HUES6 (cell line): Measurements from ENCODE around the gene ACAD11.
"Not testable (repeated sequence)": the region's sequence is repeated elsewhere in the genome, so short reads cannot be mapped to it uniquely, and the experiment has no call there.

Experiments used
- H3K27ac ChIP-seq: 2 replicates; pipeline ENCODE4 v1.7.0; 2013; ENCODE audit warnings: low read depth, mild to moderate bottlenecking, low read length, inconsistent platforms
- H3K27me3 ChIP-seq: 2 replicates; pipeline ENCODE4 v1.6.1; 2013; ENCODE audit warnings: low read length; ENCODE audit not compliant: control insufficient read depth, insufficient read depth
- H3K36me3 ChIP-seq: 2 replicates; pipeline ENCODE4 v1.6.1; 2013; ENCODE audit warnings: low read length; ENCODE audit not compliant: control insufficient read depth, insufficient read depth
- H3K4me1 ChIP-seq: 2 replicates; pipeline ENCODE4 v1.6.1; 2013; ENCODE audit warnings: low read length; ENCODE audit not compliant: control insufficient read depth, insufficient read depth
- H3K4me3 ChIP-seq: 2 replicates; pipeline ENCODE4 v1.5.1; 2013; ENCODE audit warnings: low read depth, low read length
- H3K9ac ChIP-seq: one replicate; pipeline ENCODE4 v1.6.1; 2013; ENCODE audit warnings: mild to moderate bottlenecking, low read length
- H3K9me3 ChIP-seq: 2 replicates; pipeline ENCODE4 v1.6.1; 2013; ENCODE audit warnings: low read depth, low read length; ENCODE audit not compliant: control insufficient read depth, insufficient read depth

Gene ACAD11

DNA sequence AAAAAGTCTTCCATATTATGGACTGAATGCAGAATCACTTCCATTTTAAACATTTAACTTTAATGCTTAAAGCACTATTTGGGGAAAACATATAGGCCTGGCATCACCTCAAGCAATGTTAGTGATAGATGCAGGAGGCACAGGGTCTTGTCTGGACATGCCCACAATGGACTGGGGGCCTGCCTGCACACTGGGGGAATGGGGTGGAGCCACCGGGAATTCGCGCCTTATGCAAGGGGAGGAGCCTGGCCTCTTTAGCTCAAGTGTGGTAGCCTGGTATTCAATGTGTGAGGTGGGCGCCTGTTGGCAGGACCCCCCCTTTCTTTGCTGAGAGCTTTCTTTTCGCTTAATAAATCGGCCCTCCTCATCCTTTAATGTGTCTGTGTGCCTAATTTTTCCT is 32.7 kb downstream of the ACAD11 start:
- Histone ChIP-seq H3K27me3 (no peaks in the 10 kb centered on the region), H3K9ac (no peak overlapping the region), H3K36me3 (peaks cover 27% of the 10 kb centered on the region), H3K4me1 (peaks cover 13% of the 10 kb centered on the region), H3K4me3 (no peak overlapping the region), H3K9me3 (no peaks in the 10 kb centered on the region), H3K27ac (peak overlapping the region; percentile 95)

DNA sequence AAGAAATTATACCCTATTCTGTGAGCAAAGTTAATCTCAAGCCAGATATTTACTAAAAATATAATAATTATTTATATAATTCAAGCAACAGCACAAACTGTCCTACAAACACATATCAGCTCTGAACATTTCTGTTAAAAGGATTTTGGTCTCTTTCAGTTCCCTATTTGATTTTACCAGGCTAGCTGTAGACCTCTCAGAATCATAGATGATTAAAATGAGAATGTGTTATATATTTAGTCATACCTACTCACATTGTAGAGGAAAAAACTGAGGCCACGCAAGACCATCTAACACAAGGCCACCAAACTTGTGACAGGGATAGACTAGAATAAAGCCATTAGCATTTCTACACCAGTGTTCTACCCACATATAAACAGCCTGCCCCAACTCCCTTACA is 34.0 kb downstream of the ACAD11 start:
- H3K27me3 ChIP-seq, result no peaks in the 10 kb centered on the region
- no peak overlapping the region for H3K4me3 ChIP-seq
- 0 out of 2 replicates have a peak overlapping the region, but pooled peaks have one; percentile 95 for H3K27ac ChIP-seq
- H3K36me3 ChIP-seq, result peaks cover 27% of the 10 kb centered on the region
- H3K9me3 ChIP-seq, result no peaks in the 10 kb centered on the region
- H3K4me1 ChIP-seq, result peaks cover 13% of the 10 kb centered on the region
- no peak overlapping the region for H3K9ac ChIP-seq

GRCh38 chr3:132624790-132625189 is 34.8 kb downstream of the ACAD11 start:
- H3K27me3 ChIP-seq, result no peaks in the 10 kb centered on the region
- H3K4me3 ChIP-seq, result no peak overlapping the region
- H3K9me3 ChIP-seq, result no peaks in the 10 kb centered on the region
- no peak overlapping the region for H3K27ac ChIP-seq
- peaks cover 27% of the 10 kb centered on the region for H3K36me3 ChIP-seq
- peaks cover 13% of the 10 kb centered on the region for H3K4me1 ChIP-seq
- H3K9ac ChIP-seq, result no peak overlapping the region

DNA sequence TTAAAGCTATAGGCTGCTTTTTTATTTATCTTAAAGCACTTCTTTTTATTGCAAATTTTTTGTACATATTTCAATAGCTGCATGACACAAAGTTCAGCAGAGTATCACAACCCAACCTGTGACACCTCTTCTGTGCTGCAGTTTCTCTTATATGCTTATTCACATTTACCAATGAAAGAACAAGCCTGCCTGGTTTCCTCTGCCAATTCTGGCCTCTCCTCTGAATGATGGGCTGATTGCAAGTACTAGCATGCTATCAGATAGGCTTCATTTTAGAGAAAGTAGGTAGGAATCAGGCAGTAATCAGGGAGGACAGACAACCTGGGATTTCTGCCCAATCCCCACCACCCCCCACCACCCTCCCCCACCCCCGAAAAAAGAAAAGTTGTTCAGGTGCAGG is 36.0 kb downstream of the ACAD11 start:
- Histone ChIP-seq H3K4me3 (no peak overlapping the region), H3K27me3 (no peaks in the 10 kb centered on the region), H3K27ac (no peak overlapping the region), H3K4me1 (peaks cover 13% of the 10 kb centered on the region), H3K36me3 (peaks cover 27% of the 10 kb centered on the region), H3K9me3 (no peaks in the 10 kb centered on the region), H3K9ac (no peak overlapping the region)

GRCh38 chr3:132622761-132623160 is 36.8 kb downstream of the ACAD11 start:
- H3K4me1 ChIP-seq, result peaks cover 13% of the 10 kb centered on the region
- H3K27ac ChIP-seq, result no peak overlapping the region
- no peak overlapping the region for H3K9ac ChIP-seq
- H3K36me3 ChIP-seq, result peaks cover 21% of the 10 kb centered on the region
- H3K9me3 ChIP-seq, result no peaks in the 10 kb centered on the region
- no peaks in the 10 kb centered on the region for H3K27me3 ChIP-seq
- no peak overlapping the region for H3K4me3 ChIP-seq

DNA sequence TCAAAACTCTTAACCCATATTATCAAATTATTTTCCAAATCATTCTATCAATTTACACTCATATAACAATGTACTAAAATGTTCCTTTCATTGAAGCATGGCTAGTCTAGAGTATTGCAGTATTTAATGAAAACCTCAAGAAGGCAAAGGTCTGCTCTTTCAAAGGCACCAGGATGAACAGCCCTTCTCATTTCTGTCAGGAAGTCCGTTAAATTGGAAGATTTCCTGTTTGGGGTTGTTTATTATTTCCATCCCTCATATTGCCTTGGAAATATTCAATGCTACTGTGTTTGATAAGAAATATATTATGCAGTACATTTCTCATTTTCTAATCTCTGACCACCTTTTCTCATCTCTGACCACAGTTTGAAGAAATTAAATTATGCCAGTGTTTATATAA is 37.5 kb downstream of the ACAD11 start:
- no peaks in the 10 kb centered on the region for H3K27me3 ChIP-seq
- H3K27ac ChIP-seq, result no peak overlapping the region
- no peak overlapping the region for H3K9ac ChIP-seq
- no peak overlapping the region for H3K4me3 ChIP-seq
- H3K36me3 ChIP-seq, result peaks cover 16% of the 10 kb centered on the region
- peaks cover 11% of the 10 kb centered on the region for H3K4me1 ChIP-seq
- H3K9me3 ChIP-seq, result no peaks in the 10 kb centered on the region

DNA sequence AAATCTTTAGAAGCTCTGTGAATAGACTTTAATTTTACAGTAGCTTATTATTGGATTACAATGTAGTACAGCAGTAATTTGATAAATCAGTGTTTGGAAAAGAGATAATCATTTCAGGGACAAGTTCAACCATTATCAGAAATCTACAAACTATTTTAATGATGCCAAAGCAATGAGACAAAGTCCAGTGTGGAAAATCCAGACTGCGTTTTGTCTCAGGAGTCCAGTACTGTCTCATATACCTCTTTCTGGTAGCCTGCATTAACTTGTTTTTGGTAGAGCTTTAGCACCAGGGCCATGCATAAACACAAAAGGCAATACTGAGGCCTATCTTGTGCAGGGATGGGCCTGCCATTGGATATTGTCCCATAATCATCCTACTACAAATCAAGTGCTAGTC is 42.8 kb downstream of the ACAD11 start:
- Histone ChIP-seq H3K27me3 (no peaks in the 10 kb centered on the region), H3K4me1 (no peaks in the 10 kb centered on the region), H3K9me3 (no peaks in the 10 kb centered on the region), H3K9ac (no peak overlapping the region), H3K27ac (no peak overlapping the region), H3K4me3 (no peak overlapping the region), H3K36me3 (0 out of 2 replicates have a peak, but pooled peaks cover 2% of the 10 kb centered on the region)

- no peak overlapping the region for H3K27ac ChIP-seq
- no peaks in the 10 kb centered on the region for H3K27me3 ChIP-seq
- H3K4me3 ChIP-seq, result no peak overlapping the region
- H3K4me1 ChIP-seq, result no peaks in the 10 kb centered on the region
- H3K9me3 ChIP-seq, result no peaks in the 10 kb centered on the region
- H3K9ac ChIP-seq, result no peak overlapping the region
- 0 out of 2 replicates have a peak, but pooled peaks cover 2% of the 10 kb centered on the region for H3K36me3 ChIP-seq
These were observed 43.7 kb downstream of the ACAD11 start for GRCh38 chr3:132615881-132616280.

DNA sequence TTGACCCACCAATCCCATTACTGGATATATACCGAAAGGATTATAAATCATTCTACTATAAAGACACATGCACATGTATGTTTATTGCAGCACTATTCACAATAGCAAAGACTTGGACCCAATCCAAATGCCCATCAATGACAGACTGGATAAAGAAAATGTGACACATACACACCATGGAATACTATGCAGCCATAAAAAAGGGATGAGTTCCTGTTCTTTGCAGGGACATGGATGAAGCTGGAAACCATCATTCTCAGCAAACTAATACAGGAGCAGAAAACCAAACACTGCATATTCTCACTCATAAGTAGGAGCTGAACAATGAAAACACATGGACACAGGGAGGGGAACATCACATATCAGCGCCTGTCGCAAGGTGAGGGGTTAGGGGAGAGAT is 44.3 kb downstream of the ACAD11 start:
- not testable (repeated sequence) for H3K9me3 ChIP-seq, H3K27ac ChIP-seq, H3K4me3 ChIP-seq, H3K36me3 ChIP-seq, H3K27me3 ChIP-seq, H3K9ac ChIP-seq, H3K4me1 ChIP-seq

- H3K9me3 ChIP-seq, H3K9ac ChIP-seq, H3K4me3 ChIP-seq, H3K27ac ChIP-seq, H3K36me3 ChIP-seq, H3K27me3 ChIP-seq: not testable (repeated sequence)
- H3K4me1 ChIP-seq, result peaks cover 15% of the 10 kb centered on the region
These were observed 53.0 kb downstream of the ACAD11 start for GRCh38 chr3:132606620-132607019.

DNA sequence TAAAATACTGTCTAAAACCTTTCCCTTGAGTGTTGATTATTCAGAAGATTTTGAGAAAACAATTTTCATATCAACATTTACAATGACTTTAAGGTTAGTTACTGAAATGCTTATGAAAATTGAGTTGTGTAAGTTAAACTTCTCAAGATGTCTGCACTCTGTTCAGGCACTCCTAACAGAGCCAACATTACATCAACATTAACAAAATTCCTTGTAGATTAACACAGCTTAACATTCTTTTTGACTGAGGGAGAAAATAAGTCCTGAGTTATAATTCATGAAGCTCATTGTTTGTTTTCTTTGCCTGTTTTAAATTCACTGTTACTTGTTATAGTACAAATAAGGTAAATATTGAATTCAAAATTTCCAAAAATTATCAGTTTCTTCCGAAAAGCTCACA is 53.5 kb downstream of the ACAD11 start:
- H3K27ac ChIP-seq, result no peak overlapping the region
- peaks cover 15% of the 10 kb centered on the region for H3K4me1 ChIP-seq

DNA sequence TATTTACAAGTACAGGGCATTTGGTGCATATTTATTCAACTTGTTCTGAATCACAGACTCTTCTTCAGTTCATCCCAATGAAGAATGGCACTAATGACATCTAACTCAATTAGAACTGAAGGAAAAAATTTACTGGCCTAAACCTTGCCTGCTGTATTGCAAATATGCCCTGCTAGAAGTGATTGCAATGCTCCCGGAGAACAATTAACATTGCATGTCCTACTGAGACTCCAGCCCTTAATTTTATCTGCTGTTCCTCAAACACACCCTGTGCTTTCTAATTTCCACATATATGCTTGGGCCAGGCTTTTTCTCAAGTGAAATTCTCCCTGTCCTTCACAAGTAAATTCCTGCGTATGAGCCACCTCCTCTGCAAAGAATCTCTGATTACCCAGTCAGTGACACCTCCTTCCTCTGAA is 54.2 kb downstream of the ACAD11 start:
- peaks cover 15% of the 10 kb centered on the region for H3K4me1 ChIP-seq
- no peak overlapping the region for H3K9ac ChIP-seq
- no peaks in the 10 kb centered on the region for H3K27me3 ChIP-seq
- no peaks in the 10 kb centered on the region for H3K9me3 ChIP-seq
- peaks cover 5% of the 10 kb centered on the region for H3K36me3 ChIP-seq
- H3K27ac ChIP-seq, result no peak overlapping the region
- no peak overlapping the region for H3K4me3 ChIP-seq

More for the DNA sequence above, 53.5 kb downstream of the ACAD11 start:
- peaks cover 5% of the 10 kb centered on the region for H3K36me3 ChIP-seq
- no peaks in the 10 kb centered on the region for H3K9me3 ChIP-seq
- H3K9ac ChIP-seq, result no peak overlapping the region
- no peak overlapping the region for H3K4me3 ChIP-seq
- no peaks in the 10 kb centered on the region for H3K27me3 ChIP-seq
